PC-3 (cell line): ENCODE results near the gene PLA2G4C. TPM values are rescaled to one million over a fixed set of nuclear protein-coding genes. Genes with fewer than 3 reads are reported as not detected.

Experiments used
- ATAC-seq: fragments of 200-7000 bp; cut with Tn5 transposase; 2 replicates; pipeline ENCODE4 v1.9.1; 2020; ENCODE audit warnings: mild to moderate bottlenecking, moderate library complexity
- BruUV-seq: library from RNA; stranded (reverse); fragments of 400-500 nt; replicated peaks from 2 replicates; lab custom pipeline; 2021; lab: Mats Ljungman, UMichigan
- CTCF ChIA-PET: fragments of 300-600 bp; sonication (Branson Sonifier 250); formaldehyde crosslinking; loops from one replicate; lab custom pipeline; 2022; ENCODE audit warnings: antibody characterized with exemption; lab: Charles Lee
- POLR2A ChIA-PET: fragments of 300-600 bp; sonication (Branson Sonifier 250); formaldehyde crosslinking; loops from one replicate; lab custom pipeline; 2022; ENCODE audit warnings: antibody characterized with exemption; ENCODE audit not compliant: unreplicated experiment; lab: Charles Lee
- DNase-seq: peaks from one replicate; pipeline ENCODE4 v3.0.0-alpha.2; 2015
- H2AFZ ChIP-seq: fragments of 300-600 bp; sonication (generic); 2 replicates; pipeline ENCODE4 v1.6.0; 2016; ENCODE audit warnings: antibody characterized with exemption, low read length
- H3F3A ChIP-seq: fragments of 300-600 bp; sonication (generic); one replicate; pipeline ENCODE4 v1.6.0; 2017; ENCODE audit warnings: antibody characterized with exemption, low read length, control low read depth, mild to moderate bottlenecking; ENCODE audit not compliant: unreplicated experiment
- H3K27ac ChIP-seq: fragments of 300-600 bp; sonication (generic); 2 replicates; pipeline ENCODE4 v1.5.1; 2016; ENCODE audit warnings: mild to moderate bottlenecking, low read length
- H3K27me3 ChIP-seq: fragments of 300-600 bp; sonication (generic); 2 replicates; pipeline ENCODE4 v1.6.1; 2016; ENCODE audit warnings: low read length, mixed read lengths
- H3K36me3 ChIP-seq: fragments of 300-600 bp; sonication (generic); 2 replicates; pipeline ENCODE4 v1.6.1; 2016; ENCODE audit warnings: low read depth, mixed run types, low read length, mixed read lengths
- H3K4me1 ChIP-seq: fragments of 300-600 bp; sonication (generic); 2 replicates; pipeline ENCODE4 v1.5.1; 2016; ENCODE audit warnings: low read length; ENCODE audit not compliant: insufficient read depth
- H3K4me2 ChIP-seq: fragments of 300-600 bp; sonication (generic); 2 replicates; pipeline ENCODE4 v1.6.0; 2016; ENCODE audit warnings: low read length
- H3K4me3 ChIP-seq: fragments of 300-600 bp; sonication (generic); 2 replicates; pipeline ENCODE4 v1.5.1; 2016; ENCODE audit warnings: mild to moderate bottlenecking, low read length, mixed read lengths
- H3K79me2 ChIP-seq: fragments of 300-600 bp; sonication (generic); 2 replicates; pipeline ENCODE4 v1.6.1; 2017; ENCODE audit warnings: low read length, mixed read lengths
- H3K9ac ChIP-seq: fragments of 300-600 bp; sonication (generic); 2 replicates; pipeline ENCODE4 v1.6.0; 2016; ENCODE audit warnings: mild to moderate bottlenecking, low read length
- H3K9me2 ChIP-seq: fragments of 300-600 bp; sonication (generic); replicated peaks from 2 replicates; pipeline ENCODE4 v1.6.1; 2016; ENCODE audit warnings: mixed run types, low read length, mixed read lengths
- H3K9me3 ChIP-seq: fragments of 300-600 bp; sonication (generic); 2 replicates; pipeline ENCODE4 v1.6.1; 2016; ENCODE audit warnings: low read length, mixed read lengths
- H4K20me1 ChIP-seq: fragments of 300-600 bp; sonication (generic); 2 replicates; pipeline ENCODE4 v1.6.1; 2016; ENCODE audit warnings: low read length, mixed read lengths
- CTCF ChIP-seq: fragments of 300-600 bp; sonication (generic); conservative IDR thresholded peaks from 2 replicates; pipeline ENCODE4 v1.5.1; 2017; ENCODE audit warnings: antibody characterized with exemption, low read depth, mild to moderate bottlenecking, low read length
- EZH2 ChIP-seq: fragments of 300-600 bp; sonication (generic); IDR thresholded peaks from one replicate; pipeline ENCODE4 v1.6.1; 2017; ENCODE audit warnings: antibody characterized with exemption, mild to moderate bottlenecking, low read length; ENCODE audit not compliant: unreplicated experiment
- intact Hi-C: fragments of 100-400 bp; cut with micrococcal nuclease; formaldehyde crosslinking; loops from 2 replicates; pipeline ENCODE4 v1.9.0; 2023
- total RNA-seq: library from RNA; depleted of rRNA; stranded (reverse); fragments of >200 nt; gene quantifications from 2 replicates; pipeline ENCODE4 v1.2.3, GENCODE V29; 2014

Gene PLA2G4C
- total RNA-seq, 1 experiment from 2014 or later, result 2.6 TPM

- ATAC-seq, result no peak
- Histone ChIP-seq H4K20me1 (no peaks in the 10 kb centered on the region), H3K79me2 (no peaks in the 10 kb centered on the region), H2AFZ (no peak overlapping the region), H3K9me3 (no peaks in the 10 kb centered on the region), H3K36me3 (no peaks in the 10 kb centered on the region), H3K9me2 (no peaks in the 10 kb centered on the region), H3K9ac (no peak overlapping the region), H3K4me2 (no peak overlapping the region), H3K27ac (no peak overlapping the region), H3F3A (no peaks in the 10 kb centered on the region), H3K4me1 (no peaks in the 10 kb centered on the region), H3K27me3 (peaks cover 6% of the 10 kb centered on the region), H3K4me3 (no peak overlapping the region)
- POLR2A ChIA-PET, result no interaction called here
- CTCF ChIA-PET, result no interaction called here
- no peak for TF ChIP-seq CTCF
- TF ChIP-seq EZH2, result no peak
- BruUV-seq, result no TSS peak
- no peak for DNase-seq
- intact Hi-C loops, result no loop called here
Observed at GRCh38 chr19:48010932-48011758, 99.5 kb downstream of the PLA2G4C start.

- H3K4me2 ChIP-seq, result no peak overlapping the region
Observed at GRCh38 chr19:48006762-48007161, 103.9 kb downstream of the PLA2G4C start.

More at GRCh38 chr19:48006762-48007161, 103.9 kb downstream of the PLA2G4C start:
- H3K9me2 ChIP-seq, result no peaks in the 10 kb centered on the region
- no peak overlapping the region for H3K9ac ChIP-seq
- intact Hi-C loops, result no loop called here
- TF ChIP-seq EZH2 (no peak), CTCF (peak; percentile 51)
- no peaks in the 10 kb centered on the region for H3F3A ChIP-seq
- no peaks in the 10 kb centered on the region for H4K20me1 ChIP-seq
- H3K27me3 ChIP-seq, result no peaks in the 10 kb centered on the region
- no peaks in the 10 kb centered on the region for H3K79me2 ChIP-seq
- POLR2A ChIA-PET, result no interaction called here
- no peak for ATAC-seq
- no peak overlapping the region for H3K27ac ChIP-seq
- H3K4me3 ChIP-seq, result no peak overlapping the region
- H3K9me3 ChIP-seq, result no peaks in the 10 kb centered on the region
- DNase-seq, result no peak
- CTCF ChIA-PET, result no interaction called here
- no peaks in the 10 kb centered on the region for H3K36me3 ChIP-seq
- no peaks in the 10 kb centered on the region for H3K4me1 ChIP-seq
- no TSS peak for BruUV-seq
- 0 out of 2 replicates have a peak overlapping the region, but pooled peaks have one; percentile 34 for H2AFZ ChIP-seq
